Right lobe of liver (tissue), 6 donors: ENCODE results near the gene PLXNA2. TPM values are rescaled to one million over a fixed set of nuclear protein-coding genes. Genes with fewer than 3 reads are reported as not detected.

Source experiments
- ATAC-seq, 4 donors: fragments of 200-7000 bp; cut with Tn5 transposase; one replicate each; pipeline ENCODE4 v1.9.1; 2020; ENCODE audit warnings: mild to moderate bottlenecking in 4 of 4, moderate library complexity in 4 of 4
- DNase-seq, 3 donors: peaks; one replicate each; pipeline ENCODE4 v3.0.0-alpha.2; 2020
- H3K27ac ChIP-seq, 3 donors: fragments of 200-600 bp; one replicate each; pipeline ENCODE4 v1.8.0; 2022
- H3K27me3 ChIP-seq, 2 donors: fragments of 200-600 bp; one replicate each; pipeline ENCODE4 v1.8.0; 2022
- H3K36me3 ChIP-seq, 4 donors: fragments of 200-600 bp; sonication (generic) in 1 of 4; one replicate each; pipeline versions ENCODE4 v1.5.1 to v1.8.0; 2017 to 2022; ENCODE audit warnings: control low read depth in 1 of 4
- H3K4me1 ChIP-seq, 4 donors: fragments of 200-600 bp; sonication (generic) in 1 of 4; one replicate each; pipeline versions ENCODE4 v1.5.1 to v1.8.0; 2017 to 2022; ENCODE audit warnings: control low read depth in 1 of 4
- H3K4me3 ChIP-seq, 3 donors: fragments of 200-600 bp; one replicate each; pipeline ENCODE4 v1.8.0; 2022
- H3K9me3 ChIP-seq, 4 donors: fragments of 200-600 bp; sonication (generic) in 1 of 4; one replicate each; pipeline versions ENCODE4 v1.5.1 to v1.8.0; 2017 to 2022; ENCODE audit warnings: control low read depth in 1 of 4
- CTCF ChIP-seq, 4 donors: fragments of 200-600 bp in 3 of 4; fragments of 450-650 bp in 1 of 4; IDR thresholded peaks; one replicate each; pipeline versions ENCODE4 v1.5.1 to v1.8.0; 2016 to 2022; ENCODE audit warnings: antibody characterized with exemption in 4 of 4, mild to moderate bottlenecking in 2 of 4
- POLR2A ChIP-seq: fragments of 450-650 bp; IDR thresholded peaks from one replicate; pipeline ENCODE4 v1.6.1; 2017; ENCODE audit warnings: antibody characterized with exemption, mild to moderate bottlenecking
- WGBS: methylation state at CpG from one replicate; pipeline ENCODE4 v1.1.6; 2018; ENCODE audit warnings: low coverage, low lambda C conversion rate; ENCODE audit not compliant: insufficient coverage; ENCODE audit errors: missing lambda C conversion rate; 5-methylcytosine and 5-hydroxymethylcytosine counted together
- intact Hi-C, 2 donors: fragments of 100-400 bp; cut with DNase I; formaldehyde crosslinking; loops; one replicate each; pipeline versions ENCODE4 v1.11.2 to v1.14.1; 2022
- total RNA-seq, 6 experiments: library from RNA; depleted of rRNA in 2 of 6; stranded (reverse); fragments of >200 nt in 2 of 6; fragmentation: NEBNext Ultra II Directional in 3 of 6; extraction: Animal tissue kit (Norgen Biotek cat#: 25700) in 3 of 6; gene quantifications; one replicate each; pipeline versions ENCODE4 v1.1.0 to v1.2.4, GENCODE V29; 2016 to 2023
- donor health status: DM: no; HTN: yes; CAD: no.
- donor health status: DM: no; HTN: no; CAD: no.
- donor health status: DM: no; HTN: no; CAD: no.
- donor health status: DM: no; HTN: yes; CAD: no.
- donor health status: DM: no; HTN: yes; CAD: no.

PLXNA2 gene
- total RNA-seq, 6 experiments from 2014 or later, result 5.6 to 20.8 (median 9.3) TPM

- Histone ChIP-seq H3K9me3 (no peaks in the 10 kb centered on the region), H3K4me3 (no peak overlapping the region), H3K27me3 (no peaks in the 10 kb centered on the region), H3K36me3 (no peaks in the 10 kb centered on the region), H3K4me1 (no peaks in the 10 kb centered on the region), H3K27ac (no peak overlapping the region)
- intact Hi-C loops, result no loop called here
- TF ChIP-seq CTCF (IDR thresholded peaks at IDR 0.05), result no peak
- TF ChIP-seq POLR2A, result no peak
- no peak for DNase-seq
- 89% methylated on average over 10 of the region's 14 CpGs for WGBS
- ATAC-seq, result no peak
Observed at GRCh38 chr1:208222376-208223126, 21.6 kb downstream of the PLXNA2 start.

GRCh38 chr1:208221291-208221622 is 22.9 kb downstream of the PLXNA2 start:
- no peak overlapping the region for H3K27ac ChIP-seq
- no peaks in the 10 kb centered on the region for H3K9me3 ChIP-seq
- no peaks in the 10 kb centered on the region for H3K27me3 ChIP-seq
- peaks cover 0 to 11% (median 2%) of the 10 kb centered on the region in 4 donors for H3K36me3 ChIP-seq
- H3K4me1 ChIP-seq, result no peaks in the 10 kb centered on the region
- no CpG with 5 or more reads among the region's 1 CpG for WGBS
- intact Hi-C loops, result no loop called here
- H3K4me3 ChIP-seq, result no peak overlapping the region
- ATAC-seq (no peak), DNase-seq (no peak)
- TF ChIP-seq POLR2A, result no peak
- TF ChIP-seq CTCF (IDR thresholded peaks at IDR 0.05), result no peak

- intact Hi-C loops, result no loop called here
- TF ChIP-seq CTCF (IDR thresholded peaks at IDR 0.05) (no peak), POLR2A (no peak)
- H3K4me3 ChIP-seq, result no peak overlapping the region
- ATAC-seq (peak; percentile 67 to 88 (median 78)), DNase-seq (peak in 2 of 3 donors; percentile 54 to 66)
- H3K27ac ChIP-seq, result peak overlapping the region in 1 of 3 donors; percentile 31
- H3K9me3 ChIP-seq, result no peaks in the 10 kb centered on the region
- peaks cover 0 to 14% (median 2%) of the 10 kb centered on the region in 4 donors for H3K36me3 ChIP-seq
- 39% methylated on average over 13 of the region's 15 CpGs for WGBS
- H3K4me1 ChIP-seq, result no peaks in the 10 kb centered on the region
- H3K27me3 ChIP-seq, result no peaks in the 10 kb centered on the region
Observed at GRCh38 chr1:208219659-208220282, 24.4 kb downstream of the PLXNA2 start.

GRCh38 chr1:208219098-208219658 is 25.0 kb downstream of the PLXNA2 start:
- Histone ChIP-seq H3K4me3 (no peak overlapping the region), H3K36me3 (peaks cover 0 to 14% (median 2%) of the 10 kb centered on the region in 4 donors), H3K27ac (peak overlapping the region in 1 of 3 donors; percentile 31), H3K4me1 (no peaks in the 10 kb centered on the region), H3K27me3 (no peaks in the 10 kb centered on the region), H3K9me3 (no peaks in the 10 kb centered on the region)
- TF ChIP-seq CTCF (IDR thresholded peaks at IDR 0.05), result no peak
- TF ChIP-seq POLR2A, result no peak
- ATAC-seq (peak in 1 of 4 donors; percentile 4), DNase-seq (no peak)
- intact Hi-C loops, result no loop called here
- 40% methylated on average over 1 of the region's 5 CpGs for WGBS
